Astrocyte of the cerebellum (primary cell): Measurements from ENCODE around the gene G0S2.

Source experiments
- DNase-seq: peaks from one replicate; pipeline ENCODE4 v3.0.0-alpha.2; 2011; ENCODE audit warnings: low read depth
- H3K4me3 ChIP-seq: 2 replicates; pipeline ENCODE4 v1.5.1; 2011; ENCODE audit warnings: mild to moderate bottlenecking, low read depth, low read length, moderate library complexity
- CTCF ChIP-seq: IDR thresholded peaks from 2 replicates; pipeline ENCODE4 v1.5.1; 2012; ENCODE audit warnings: low read length, low read depth, moderate library complexity, mild to moderate bottlenecking; ENCODE audit errors: missing control alignments
- in situ Hi-C: cut with HindIII; loops from 2 replicates; pipeline ENCODE4 v1.10.0; 2017; ENCODE audit warnings: low sequenced_read_pairs

Gene G0S2

DNA sequence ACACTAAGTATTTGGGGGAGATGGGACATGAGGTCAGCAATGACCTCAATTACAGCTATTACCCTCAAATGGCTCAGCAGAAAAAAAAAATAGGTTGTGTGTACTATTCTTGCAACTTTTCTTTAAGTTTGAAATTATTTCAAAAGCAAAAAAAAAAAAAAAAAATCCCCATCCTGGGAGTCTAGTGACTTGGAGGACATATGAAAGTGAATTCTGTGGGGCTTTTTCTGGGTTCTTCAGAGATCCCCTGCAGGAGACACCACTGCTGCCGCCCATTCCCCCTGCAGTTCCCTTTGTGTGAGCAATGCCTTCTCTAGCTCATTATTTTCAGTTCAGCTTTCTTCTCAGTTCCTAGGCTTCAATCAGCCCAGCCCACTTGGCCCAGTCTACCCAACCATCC lies 46.1 kb downstream of the G0S2 start:
- no peak for TF ChIP-seq CTCF
- DNase-seq: no peak
- in situ Hi-C loops: no loop called here
- no peak overlapping the region for H3K4me3 ChIP-seq

- DNase-seq: no peak
- in situ Hi-C loops: no loop called here
- TF ChIP-seq CTCF: no peak
- no peak overlapping the region for H3K4me3 ChIP-seq
Measured at GRCh38 chr1:209723265-209723664, 48.1 kb downstream of the G0S2 start.

DNA sequence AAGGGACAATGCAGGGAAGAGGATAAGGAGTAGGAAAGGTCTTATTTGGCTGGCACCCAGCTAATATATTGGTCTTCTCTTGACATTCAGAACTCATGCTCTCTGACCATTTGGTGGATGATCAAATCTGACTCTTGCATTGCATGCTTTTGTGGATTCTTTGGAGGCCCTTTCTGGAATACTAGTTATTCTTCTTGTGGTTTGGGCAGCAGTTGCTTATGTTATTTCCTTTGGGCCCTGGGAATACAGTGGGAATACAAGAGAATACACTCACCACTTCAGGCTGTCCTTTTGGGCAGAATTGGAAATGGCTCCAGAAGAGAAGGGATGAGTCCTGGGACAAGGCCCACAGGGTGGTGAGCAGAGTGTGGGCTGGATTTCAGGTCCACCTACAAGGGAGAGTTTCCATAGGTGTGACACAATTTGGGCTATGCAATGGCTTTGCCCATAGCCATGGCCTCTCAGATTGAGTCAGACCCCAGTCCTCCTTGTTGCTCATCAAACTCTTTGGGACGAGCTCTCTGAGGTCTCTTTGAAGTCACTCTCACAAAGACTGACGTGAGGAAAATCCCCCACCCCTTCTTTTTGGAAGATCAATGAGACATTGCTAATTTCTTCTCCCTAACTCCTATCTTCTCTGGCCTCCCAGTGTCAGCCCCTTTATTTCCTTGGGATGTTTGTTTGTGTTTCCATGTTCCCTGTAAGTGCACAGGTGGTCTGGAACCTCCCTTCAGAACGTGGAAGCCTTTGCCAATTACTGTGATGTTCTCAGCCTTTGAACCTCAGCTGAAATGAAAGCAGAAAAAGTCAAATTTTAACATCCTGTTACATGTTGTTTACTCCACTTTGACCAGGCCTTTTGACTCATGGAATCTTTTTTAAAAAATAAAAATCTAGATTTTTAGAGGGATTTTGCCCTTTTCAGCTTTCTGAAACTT lies 48.8 kb downstream of the G0S2 start:
- in situ Hi-C loops: no loop called here
- no peak overlapping the region for H3K4me3 ChIP-seq
- no peak for TF ChIP-seq CTCF
- no peak for DNase-seq
